ENCODE data around the gene PMM2.
"Not testable (repeated sequence)": the region's sequence is repeated elsewhere in the genome, so short reads cannot be mapped to it uniquely, and the experiment has no call there.

DNA sequence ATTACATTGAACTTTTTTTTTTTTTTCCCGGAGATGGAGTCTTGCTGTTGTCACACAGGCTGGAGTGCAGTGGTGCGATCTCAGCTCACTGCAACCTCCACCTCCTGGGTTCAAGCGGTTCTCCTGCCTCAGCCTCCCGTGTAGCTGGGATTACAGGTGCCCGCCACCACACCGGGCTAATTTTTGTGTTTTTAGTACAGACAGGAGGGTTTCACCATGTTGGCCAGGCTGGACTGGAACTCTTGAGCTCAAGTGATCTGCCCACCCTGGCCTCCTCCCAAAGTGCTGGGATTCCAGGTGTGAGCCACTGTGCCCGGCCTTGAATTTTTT, 76.2 kb downstream of the PMM2 start:
- TF ChIP-seq EZH2phosphoT487, EZH2 (IDR thresholded peaks at IDR 0.05): not testable (repeated sequence)
- TF ChIP-seq, protein P1, sequence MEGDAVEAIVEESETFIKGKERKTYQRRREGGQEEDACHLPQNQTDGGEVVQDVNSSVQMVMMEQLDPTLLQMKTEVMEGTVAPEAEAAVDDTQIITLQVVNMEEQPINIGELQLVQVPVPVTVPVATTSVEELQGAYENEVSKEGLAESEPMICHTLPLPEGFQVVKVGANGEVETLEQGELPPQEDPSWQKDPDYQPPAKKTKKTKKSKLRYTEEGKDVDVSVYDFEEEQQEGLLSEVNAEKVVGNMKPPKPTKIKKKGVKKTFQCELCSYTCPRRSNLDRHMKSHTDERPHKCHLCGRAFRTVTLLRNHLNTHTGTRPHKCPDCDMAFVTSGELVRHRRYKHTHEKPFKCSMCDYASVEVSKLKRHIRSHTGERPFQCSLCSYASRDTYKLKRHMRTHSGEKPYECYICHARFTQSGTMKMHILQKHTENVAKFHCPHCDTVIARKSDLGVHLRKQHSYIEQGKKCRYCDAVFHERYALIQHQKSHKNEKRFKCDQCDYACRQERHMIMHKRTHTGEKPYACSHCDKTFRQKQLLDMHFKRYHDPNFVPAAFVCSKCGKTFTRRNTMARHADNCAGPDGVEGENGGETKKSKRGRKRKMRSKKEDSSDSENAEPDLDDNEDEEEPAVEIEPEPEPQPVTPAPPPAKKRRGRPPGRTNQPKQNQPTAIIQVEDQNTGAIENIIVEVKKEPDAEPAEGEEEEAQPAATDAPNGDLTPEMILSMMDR (IDR thresholded peaks at IDR 0.05) = not testable (repeated sequence)

All from neural progenitor cell (in vitro differentiated cells).